NCI-H2107 (cell line): ENCODE measurements around the gene MICB.
A peak's percentile ranks its signal among the peaks of the same experiment; 100 is the strongest.
"Not testable (repeated sequence)": the region's sequence is repeated elsewhere in the genome, so short reads cannot be mapped to it uniquely, and the experiment has no call there.

Source experiments
- DNase-seq: peaks from one replicate; lab custom pipeline; 2025; lab: John Stamatoyannopoulos, UW

The MICB gene

DNA sequence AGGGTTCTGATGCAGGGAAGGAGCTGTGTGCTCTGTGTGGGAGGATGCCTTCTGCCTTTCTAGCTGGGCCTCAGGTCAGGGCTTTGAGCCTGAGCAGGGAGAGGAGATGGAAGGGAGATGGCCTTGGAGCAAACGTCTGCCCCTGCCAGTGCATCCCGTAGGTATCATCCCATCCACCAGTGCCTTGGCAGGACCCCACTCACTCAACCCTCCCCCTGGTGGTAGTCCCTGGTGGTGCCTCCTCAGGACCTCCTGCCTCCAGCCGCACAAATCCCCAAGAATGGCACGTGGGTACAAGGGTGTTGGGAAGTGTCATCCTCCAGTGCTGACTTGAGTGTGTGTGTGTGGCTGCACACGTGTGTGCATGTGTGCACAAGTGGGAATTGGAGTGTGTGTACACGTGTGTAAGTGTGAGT is 23.1 kb upstream of the MICB start:
- no peak for DNase-seq

DNA sequence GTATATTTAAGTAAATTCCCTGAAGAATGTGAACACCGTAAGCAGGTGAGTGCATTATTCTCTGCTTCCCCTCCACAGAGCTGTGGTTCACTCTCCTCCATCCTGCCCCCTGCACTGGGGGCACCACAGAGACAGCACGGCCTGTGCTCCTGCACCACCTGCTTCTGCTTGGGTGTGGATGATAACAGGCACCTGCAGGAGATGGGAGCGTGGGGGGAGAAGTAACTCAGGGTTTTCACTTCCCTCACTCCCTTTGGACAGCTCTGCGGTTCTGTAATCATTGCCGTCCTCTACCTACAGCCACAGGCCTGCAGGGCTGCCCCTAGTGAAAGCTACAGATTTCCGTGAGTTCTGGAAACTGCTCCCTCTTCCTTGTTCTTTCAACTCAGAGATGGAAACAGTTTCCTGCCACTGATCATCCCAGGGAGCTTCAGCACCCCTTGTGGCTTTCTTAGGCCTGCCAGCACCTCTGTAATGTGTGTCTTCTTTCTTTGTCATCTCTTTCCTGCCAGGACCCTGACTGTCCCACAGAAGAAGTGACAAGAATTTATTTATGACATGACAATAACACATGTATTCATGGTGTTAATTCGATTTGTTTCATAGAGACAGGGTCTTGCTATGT is 21.3 kb upstream of the MICB start:
- DNase-seq: no peak

DNA sequence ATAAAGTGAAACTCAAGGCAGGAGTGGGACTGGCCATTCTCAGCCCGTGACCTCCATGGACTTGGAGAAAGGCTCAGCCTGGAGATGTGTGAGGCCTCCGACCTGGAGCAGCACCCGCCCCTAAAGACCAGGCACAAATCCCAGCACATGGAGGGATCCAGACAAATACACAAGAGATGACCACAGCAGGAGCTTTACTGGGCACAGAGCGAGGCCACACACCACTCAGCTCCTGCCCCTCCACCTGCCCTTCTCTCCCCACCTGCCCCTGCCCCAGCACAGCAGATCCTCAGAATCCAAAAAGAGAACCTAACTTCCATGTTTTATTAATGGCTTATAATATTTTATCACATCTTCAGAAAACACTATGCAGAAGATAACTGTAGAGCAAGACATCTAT is 20.4 kb upstream of the MICB start:
- DNase-seq: no peak

DNA sequence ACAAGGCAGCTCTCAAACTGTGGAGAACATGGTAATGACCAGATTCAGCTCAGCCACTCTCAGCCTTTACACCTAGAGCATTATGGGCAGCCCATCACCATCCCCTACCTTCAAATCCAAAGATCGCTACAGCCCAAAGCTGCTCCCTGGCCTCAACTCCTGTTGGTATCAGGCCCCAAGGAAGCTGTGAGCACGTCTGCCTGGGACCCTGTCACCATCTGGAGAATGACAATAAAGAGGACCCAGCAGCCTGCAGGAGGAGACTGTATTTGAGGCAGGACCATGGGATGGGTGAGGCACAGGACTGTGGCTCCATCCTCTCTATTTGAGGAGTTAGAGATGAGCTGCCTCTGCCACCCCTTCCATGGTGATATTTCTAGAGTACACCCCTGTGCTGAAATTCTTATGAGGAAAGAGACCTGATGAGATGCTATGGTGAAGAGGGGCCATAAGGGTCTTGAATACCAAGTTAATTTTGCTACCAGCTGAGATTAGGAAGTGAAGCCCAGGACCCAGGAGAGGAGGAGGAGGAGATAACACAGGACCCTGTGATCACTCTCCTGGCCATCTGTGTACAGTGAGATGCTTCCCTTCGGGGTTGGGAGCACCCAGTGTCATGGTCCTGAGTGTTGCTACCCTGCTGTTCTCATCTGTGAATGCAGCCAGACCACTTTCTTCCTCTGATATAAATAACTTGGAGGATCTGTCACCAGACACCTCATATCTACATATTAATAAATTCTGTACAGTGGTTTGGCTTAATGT is 19.6 kb upstream of the MICB start:
- no peak for DNase-seq

DNA sequence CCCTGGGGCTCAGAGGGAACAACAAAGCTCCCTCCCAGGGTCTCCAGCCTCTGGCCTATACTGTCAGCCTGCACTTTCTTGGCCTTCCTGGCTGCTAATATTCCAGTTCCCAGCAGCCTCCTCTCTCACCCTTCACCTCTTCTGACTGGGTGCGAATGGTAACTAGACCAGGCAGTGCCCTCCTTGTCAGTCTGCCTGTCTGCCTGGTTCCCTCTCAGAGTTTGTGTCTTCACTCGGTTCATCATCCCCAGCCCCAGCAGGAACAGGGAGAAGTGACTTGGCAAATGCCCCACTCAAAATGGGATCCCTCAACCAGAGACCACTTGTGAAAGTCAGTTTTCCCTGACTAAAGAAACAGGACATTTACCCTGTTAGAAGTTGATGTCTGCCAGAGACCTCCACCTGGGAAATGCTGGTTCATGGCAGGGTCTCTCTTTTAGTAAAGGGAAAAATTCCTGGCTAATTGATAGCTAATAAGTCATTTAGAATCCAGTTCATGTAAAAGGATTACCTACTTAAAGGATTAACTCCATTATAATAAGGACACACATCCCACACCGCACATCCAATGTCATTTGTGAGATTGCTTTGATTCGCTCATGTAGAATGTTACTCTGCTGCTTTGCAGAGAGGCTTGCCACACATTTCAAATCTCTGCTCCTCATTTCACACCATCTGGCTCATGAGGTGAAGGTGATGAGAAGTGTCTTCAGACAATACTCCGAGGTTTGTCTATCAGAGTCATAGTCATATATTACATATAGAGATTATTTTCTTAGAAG is 18.6 kb upstream of the MICB start:
- DNase-seq: no peak

DNA sequence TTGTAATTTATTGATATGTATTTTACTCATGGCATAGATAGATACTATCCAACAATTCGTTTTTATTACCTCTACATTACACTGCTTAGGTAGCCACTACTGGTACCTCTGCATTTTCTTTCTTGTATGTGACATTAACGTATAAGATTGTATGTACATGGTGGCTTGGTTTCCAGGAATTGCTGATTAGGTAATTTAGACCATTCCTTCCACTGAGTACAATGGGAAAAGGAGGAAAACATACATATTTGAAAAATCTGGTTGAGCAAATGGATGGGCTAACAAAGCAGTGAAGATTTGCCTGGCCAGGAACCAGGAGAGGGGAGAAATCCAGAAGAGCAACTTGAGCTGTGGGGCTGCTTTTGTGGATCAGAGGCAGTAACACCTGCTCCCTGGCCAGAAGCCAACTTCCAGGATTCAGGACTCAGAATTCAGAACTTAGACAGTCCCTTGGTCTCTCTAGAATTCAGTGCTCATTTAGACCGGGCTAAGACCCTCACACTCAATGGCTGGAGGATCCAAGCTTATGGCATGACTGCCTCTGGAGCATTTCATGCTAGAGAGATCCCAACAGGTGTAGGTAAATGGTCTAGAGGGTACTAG is 17.9 kb upstream of the MICB start:
- peak; percentile 1 for DNase-seq

DNA sequence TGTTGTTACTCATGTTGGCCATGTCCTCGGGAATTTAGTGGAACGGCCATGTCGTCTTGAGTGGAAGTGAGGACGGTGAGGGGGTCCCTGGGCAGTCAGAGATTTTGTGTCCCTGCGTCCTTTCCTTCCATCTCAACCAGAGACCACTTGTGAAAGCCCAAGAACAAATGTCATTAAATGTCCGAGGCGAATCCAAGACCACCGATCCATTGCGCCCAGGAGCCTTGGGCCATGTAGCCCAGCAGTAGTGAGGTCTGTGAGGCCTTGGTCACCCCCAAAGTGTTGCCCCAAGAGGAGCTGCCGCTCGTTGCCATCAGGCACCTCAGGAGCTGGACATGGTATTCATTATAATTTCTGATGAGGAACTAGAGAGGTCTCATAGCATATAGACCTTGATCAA is 17.4 kb upstream of the MICB start:
- DNase-seq: no peak

DNA sequence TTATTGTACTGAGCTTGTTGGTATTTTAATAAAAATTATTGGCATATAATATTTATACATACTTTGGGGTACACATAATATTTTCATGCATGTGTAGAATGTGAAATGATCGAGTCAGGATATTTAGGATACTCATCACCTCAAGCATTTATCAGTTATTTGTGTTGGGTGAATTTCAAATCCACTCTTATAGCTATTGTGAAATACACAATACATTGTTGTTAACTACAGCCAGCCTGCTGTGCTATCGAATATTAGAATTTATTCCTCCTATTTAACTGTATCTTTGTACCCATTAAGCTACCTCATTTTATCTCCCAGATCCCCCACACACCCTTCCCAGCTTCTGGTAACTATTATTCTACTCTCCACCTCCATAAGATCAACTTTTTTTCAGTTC is 14.6 kb upstream of the MICB start:
- DNase-seq: no peak

DNA sequence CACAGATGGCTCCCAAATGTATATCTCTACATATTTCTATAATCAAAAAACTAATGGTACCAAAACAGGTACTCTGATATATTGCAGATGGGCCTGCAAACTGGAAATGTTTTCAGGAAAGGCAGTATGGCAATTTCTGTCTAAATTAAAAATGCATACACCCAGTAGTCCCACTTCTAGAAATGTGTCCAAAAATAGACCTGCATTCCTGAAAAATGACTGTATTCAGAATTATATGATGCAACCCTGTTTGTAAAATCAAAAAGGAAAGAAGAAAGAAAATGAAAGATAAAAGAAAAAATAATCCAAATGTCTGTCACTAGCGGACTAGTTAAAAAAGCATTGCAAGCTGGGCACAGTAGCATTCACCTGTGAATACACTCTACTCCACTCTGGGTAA is 12.9 kb upstream of the MICB start:
- DNase-seq: no peak

DNA sequence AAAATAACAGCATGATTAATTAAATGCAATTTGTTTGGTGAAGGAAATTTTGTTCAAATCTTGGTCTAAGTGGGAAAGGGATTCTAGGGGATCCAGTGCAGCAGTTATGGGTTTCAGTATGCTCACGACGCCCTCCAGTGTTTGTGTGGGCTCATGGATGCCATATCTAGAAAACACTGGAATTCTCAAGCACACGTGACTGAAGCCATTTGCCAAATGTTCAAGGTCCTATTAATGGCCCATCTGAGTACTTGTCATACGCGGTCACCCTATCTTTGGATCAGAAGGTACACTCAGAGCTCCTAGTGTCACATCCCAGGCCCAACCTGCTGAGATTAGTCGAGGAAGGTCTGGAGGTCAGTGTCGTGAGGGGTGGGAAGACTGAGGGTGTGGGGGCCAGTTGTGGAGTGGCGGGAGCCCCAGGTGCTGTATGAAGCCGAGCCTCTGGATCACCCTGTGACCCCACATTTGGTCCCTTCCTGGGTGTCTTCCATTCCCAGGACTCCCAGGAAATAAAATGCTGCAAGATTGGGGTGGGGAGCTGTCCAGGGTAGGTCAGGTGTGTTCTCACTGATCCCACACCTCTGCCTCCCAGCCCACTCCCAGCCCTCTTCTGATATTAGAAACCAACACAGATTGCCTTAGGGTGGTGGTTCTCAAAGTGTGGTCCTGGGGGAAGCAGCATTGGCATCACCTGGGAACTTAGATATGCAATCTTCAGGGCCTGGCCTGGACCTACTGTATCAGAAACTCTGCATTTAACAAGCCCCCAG is 11.7 kb upstream of the MICB start:
- DNase-seq: not testable (repeated sequence)

DNA sequence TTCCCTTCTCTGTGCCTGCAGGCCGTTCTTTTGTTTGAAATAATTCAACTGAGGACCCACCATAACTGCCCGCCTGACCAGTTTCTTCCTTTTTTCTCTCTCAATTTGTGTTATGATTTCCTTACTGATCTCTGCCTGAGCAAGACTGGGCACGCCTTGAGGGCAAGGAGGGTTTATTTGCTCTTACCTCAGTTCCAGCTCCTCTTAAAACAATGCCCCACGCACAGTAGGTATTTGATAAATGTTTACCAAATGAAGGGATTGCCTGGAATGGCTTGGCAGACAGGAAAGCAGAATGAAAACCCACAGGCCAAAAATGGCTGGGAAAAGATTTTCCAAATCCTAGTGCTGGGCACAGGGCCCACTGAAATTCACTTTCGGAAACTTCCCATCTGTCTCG is 10.3 kb upstream of the MICB start:
- DNase-seq: not testable (repeated sequence)

DNA sequence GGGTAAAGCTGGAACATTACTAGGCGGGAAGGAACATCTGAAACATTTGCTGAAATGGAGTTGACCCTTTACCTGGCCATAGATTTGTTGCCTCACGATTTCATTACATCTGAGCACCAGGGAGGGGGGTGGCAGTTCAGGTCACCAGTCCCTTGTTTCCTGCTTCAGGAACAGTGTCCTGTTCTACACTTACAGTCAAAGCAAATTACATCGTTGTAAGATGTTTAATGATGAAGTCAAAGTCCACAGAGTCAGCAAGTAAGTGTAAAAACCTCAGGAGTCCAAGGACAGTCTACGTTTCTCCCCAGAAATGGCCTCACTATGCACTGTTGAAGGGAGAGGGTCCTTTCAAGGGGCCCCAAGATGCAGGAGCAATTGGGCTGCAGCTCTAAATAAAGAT is 8.9 kb upstream of the MICB start:
- DNase-seq: no peak

DNA sequence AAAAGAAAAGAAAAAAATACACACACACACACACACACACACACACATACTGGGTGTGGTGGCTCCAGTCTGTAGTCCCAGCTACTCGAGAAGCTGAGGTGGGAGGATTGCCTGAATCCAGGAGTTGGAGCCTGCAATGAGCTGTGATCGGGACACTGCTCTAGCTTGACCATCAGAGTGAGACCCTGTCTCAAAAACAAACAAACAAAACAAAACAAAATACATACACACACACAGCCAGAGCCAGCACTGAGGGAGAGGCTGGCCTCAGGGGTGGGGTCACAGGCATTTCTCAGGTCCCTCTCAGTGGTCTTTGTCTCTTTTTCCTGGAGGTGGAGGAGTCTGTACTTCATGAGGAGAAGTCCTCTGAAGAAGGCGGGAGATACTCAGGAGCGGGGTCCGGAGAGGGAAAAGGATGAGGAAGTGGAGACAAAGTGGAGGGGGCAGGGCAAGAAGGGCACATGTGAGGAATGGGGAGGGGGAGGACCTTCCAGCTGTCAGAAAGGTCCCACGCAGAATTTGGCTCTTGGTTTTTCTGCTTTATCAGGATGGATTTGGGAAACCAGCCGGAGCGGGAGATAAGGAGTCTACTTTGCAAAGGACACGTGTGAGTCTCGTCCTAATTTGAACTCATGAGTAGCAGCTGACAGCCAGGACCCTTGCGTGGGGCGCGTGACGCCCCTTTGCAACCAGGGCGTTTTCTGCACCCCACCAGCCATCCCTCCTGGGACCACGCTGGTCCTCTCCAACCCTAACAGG is 7.7 kb upstream of the MICB start:
- DNase-seq: no peak

DNA sequence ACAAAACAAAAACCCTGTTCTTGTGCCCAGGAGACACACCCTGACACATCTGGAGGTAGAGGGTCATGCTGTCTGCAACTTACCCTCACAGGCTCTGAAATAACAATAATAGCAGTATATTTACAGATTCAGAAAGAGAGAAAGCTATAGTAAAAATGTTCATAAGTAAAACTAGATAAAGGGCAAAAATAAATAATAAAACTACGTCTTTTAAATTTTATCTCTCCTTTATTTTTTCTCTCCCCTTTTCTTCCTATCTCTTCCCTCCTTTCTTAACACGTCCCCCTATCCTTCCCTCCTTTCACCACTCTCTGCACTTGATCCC is 4.4 kb upstream of the MICB start:
- not testable (repeated sequence) for DNase-seq

DNA sequence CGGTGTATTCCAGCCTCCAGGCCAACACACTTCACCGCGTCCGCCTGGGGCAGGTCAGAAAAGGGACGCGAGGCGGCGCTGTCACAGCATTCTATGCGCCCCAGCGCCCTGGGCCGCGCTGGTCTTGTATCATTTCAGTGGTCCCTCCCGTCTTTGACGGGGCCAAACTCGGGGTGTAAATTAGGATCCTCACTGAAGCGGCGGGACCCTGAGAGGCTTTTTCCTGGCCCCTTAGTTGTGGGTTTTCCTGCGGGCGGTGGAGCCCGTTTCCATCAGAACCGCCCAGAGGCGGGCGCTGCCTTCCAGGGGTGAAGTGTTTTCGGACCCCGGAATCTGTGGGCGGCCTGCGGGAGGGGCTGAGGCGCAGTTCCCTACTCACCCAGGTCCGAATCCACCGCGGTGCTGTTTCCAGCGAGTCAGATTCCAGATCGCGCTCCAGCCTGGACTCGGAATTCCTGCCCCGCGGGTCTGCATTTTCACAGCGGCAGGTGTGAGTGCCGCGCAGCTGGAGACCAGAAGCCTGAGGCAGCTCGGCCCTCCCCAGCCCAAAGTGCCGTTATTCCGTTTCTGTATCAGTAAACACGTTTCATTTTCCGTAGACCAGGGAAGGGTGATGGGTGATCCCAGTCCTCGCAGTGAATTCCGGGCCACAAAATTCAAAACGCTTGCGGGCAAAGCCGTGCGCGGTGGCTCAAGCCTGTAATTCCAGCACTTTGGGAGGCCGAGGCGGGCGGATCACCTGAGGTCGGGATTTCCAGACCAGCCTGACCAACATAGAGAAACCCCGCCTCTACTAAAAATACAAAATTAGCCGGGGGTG is 3.9 kb upstream of the MICB start:
- DNase-seq: peak; percentile 34

DNA sequence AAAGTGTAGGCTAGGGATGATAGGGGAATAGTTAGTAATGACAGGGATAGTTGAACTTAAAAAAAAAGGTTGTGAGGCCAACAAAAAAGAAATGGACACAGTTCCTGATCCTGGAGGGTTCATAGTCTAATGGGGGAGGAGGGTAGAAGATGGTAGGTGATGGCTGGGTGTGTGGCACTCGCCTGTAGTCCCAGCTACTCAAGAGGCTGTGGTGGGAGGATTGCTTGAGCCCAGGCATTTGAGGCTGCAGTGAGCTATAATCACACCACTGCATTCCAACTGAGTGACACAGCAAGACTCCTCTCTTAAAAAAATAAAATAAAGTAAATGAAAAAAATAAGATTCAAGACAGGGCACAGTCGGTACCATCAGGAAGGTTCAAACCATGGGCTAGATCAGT is 2.4 kb upstream of the MICB start:
- no peak for DNase-seq

DNA sequence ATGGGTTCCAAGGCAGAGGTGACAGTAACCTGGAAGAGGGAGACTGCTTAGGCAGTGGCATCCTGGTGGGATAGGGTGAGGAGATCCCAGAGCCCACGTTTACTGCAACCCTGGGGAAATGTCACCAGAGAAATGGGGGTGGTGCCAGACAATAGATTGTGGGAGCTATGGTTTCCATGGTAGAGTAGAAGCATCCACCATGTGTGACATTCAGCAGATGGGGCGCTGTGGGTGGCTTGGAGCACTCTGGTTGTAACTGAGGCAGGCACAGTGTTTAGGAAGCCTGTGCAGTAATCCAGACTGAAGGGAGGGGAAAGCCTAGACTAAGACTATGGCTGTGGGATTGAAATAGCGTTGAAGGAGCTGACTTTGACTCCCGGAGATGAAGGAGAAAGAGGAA is 1.1 kb upstream of the MICB start:
- DNase-seq: not testable (repeated sequence)

DNA sequence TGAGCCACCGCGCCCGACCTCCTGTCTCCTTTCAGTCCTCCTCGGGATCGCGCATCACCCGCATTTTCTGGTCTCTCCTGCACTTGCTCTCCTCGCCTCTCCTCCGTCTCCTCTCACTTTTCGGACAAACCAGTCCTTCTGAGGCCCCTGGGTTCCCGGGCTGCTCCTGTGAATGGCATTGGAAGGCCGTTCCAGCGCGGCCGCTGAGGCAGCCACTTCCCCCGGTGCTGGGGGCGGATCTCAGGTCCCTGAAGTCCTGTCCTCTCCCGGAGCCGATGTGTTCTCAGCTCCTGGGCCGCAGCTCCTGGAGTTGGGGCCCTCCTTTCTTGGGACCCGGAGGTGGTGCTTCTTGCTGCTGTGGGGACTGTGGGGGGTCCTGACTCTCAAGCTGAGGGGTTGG is 803 bp downstream of the MICB start:
- DNase-seq: no peak

DNA sequence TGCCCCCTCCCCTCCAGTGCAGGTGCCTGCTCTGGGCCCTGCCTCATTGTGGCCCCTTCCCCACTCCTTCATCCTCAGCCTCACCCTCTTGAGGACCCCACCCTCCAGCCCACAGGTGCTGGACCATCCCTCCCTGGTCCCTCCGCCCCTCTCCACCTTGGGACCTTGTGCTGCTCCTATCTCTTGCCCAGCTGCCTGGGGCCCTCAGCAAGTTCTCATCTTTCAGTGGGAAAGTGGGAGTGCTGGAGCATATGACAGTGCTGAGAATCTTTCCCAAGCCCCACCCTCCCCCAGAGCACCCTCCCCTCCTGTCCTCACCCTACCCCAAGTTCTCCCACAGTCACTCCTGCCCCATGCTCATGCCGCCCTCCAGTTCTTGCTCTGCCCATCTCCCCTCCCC is 1.7 kb downstream of the MICB start:
- DNase-seq: not testable (repeated sequence)

DNA sequence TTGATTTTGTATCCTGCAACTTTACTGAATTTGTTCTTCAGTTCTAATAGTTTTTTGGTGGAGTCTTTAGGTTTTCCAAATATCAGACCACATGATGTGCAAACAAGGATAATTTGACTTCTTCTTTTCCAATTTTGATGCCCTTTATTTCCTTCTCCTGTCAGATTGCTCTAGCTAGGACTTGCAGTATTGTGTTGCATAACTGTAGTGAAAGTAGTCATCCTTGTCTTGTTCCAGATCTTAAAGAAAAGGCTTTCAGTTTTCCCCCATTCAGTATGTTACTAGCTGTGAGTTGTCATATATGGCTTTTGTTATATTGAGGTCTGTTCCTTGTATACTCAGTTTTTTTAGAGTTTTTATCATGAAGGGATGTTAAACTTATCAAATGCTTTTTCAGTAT is 4.6 kb downstream of the MICB start:
- DNase-seq: no peak
